DMS114 treated with DMSO at 0.1 percent for 48 hours (cell line): Measurements from ENCODE around the gene ARHGEF17.
A peak's percentile ranks its signal among the peaks of the same experiment; 100 is the strongest.
"Not testable (repeated sequence)": the region's sequence is repeated elsewhere in the genome, so short reads cannot be mapped to it uniquely, and the experiment has no call there.

Experiments
- DNase-seq: peaks from one replicate; lab custom pipeline; 2025; ENCODE audit not compliant: unreplicated experiment; lab: John Stamatoyannopoulos, UW

Gene ARHGEF17

GRCh38 chr11:73271936-73272679 lies 36.0 kb upstream of the ARHGEF17 start, which contains the start of gene P2RY6:
Gene P2RY6 (plus strand): TSS chr11:73272338. CDS start chr11:73296519, 24,181 bp downstream.
- DNase-seq = no peak

- no peak for DNase-seq
Observed at GRCh38 chr11:73272680-73273038, 35.4 kb upstream of the ARHGEF17 start.

GRCh38 chr11:73273222-73273895 lies 34.7 kb upstream of the ARHGEF17 start:
- DNase-seq = no peak

GRCh38 chr11:73274191-73274590 lies 33.9 kb upstream of the ARHGEF17 start:
- DNase-seq = not testable (repeated sequence)

GRCh38 chr11:73274722-73275380 lies 33.2 kb upstream of the ARHGEF17 start:
- no peak for DNase-seq

- no peak for DNase-seq
Observed at GRCh38 chr11:73275381-73275750, 32.7 kb upstream of the ARHGEF17 start.

GRCh38 chr11:73277467-73277866 lies 30.6 kb upstream of the ARHGEF17 start:
- DNase-seq = no peak

- no peak for DNase-seq
Observed at GRCh38 chr11:73280626-73281025, 27.4 kb upstream of the ARHGEF17 start.

- DNase-seq = no peak
Observed at GRCh38 chr11:73281201-73281741, 26.8 kb upstream of the ARHGEF17 start.

GRCh38 chr11:73281796-73282660 lies 26.0 kb upstream of the ARHGEF17 start:
- DNase-seq = no peak

- no peak for DNase-seq
Observed at GRCh38 chr11:73283276-73284000, 24.6 kb upstream of the ARHGEF17 start.

- DNase-seq = no peak
Observed at GRCh38 chr11:73284106-73284505, 24.0 kb upstream of the ARHGEF17 start.

- DNase-seq = no peak
Observed at GRCh38 chr11:73285721-73286120, 22.4 kb upstream of the ARHGEF17 start.

GRCh38 chr11:73286240-73286810 lies 21.8 kb upstream of the ARHGEF17 start:
- DNase-seq = no peak

- no peak for DNase-seq
Observed at GRCh38 chr11:73287400-73288101, 20.5 kb upstream of the ARHGEF17 start.

- no peak for DNase-seq
Observed at GRCh38 chr11:73288192-73288872, 19.7 kb upstream of the ARHGEF17 start.

GRCh38 chr11:73288873-73289707 lies 19.0 kb upstream of the ARHGEF17 start:
- DNase-seq = peak; percentile 11

- no peak for DNase-seq
Observed at GRCh38 chr11:73290536-73290935, 17.5 kb upstream of the ARHGEF17 start.
